ENCODE data around the gene ZDHHC13. TPM values are rescaled to one million over a fixed set of nuclear protein-coding genes. Genes with fewer than 3 reads are reported as not detected.

ZDHHC13 gene
- total and polyA plus RNA-seq, 2 of the 8 experiments (the other 6 are each of a cell fraction or from before 2014, with no cell fraction given) = 22.4 to 24.1 TPM

DNA sequence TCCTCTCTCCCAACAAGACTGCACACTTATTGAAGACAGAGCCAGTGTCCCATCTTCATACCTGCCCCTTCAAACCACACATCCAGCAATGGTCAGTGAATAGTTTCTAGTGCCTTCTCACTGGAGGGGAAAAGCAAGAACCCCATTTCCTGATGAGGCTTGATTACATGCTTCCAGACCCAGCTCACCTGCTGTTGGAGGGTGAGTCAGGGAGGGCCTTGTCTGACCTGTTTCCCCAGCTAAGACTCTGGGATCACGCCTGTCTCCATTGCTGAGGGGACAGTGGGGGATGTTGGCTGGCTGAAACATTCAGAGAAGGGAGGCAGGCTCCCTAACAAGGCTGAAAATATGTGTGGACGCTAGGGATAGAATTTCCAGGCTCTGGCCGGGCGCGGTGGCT is 27.5 kb upstream of the ZDHHC13 start:
- no peaks in the 10 kb centered on the region for H3K27me3 ChIP-seq (replicated peaks in 1 of 4; ENCODE audit: control insufficient read depth in 3 of 4, extremely low read depth in 1 of 4, insufficient read depth in 3 of 4, low read length in 3 of 4)
- no peaks in the 10 kb centered on the region for H3K9me3 ChIP-seq (ENCODE audit: insufficient read depth in 2 of 2, low read depth in 1 of 2, low read length in 1 of 2)
- no peak for DNase-seq (ENCODE audit: low read depth in 1 of 2, low spot score in 2 of 2)
- no peak for FAIRE-seq
- H3K79me1 ChIP-seq (ENCODE audit: low read depth, low read length) = no peaks in the 10 kb centered on the region; the same call in 1 of the 2 replicates
- no peak overlapping the region for H3K4me2 ChIP-seq (ENCODE audit: insufficient read depth in 1 of 2, low read depth in 2 of 2, low read length in 2 of 2)
- no peak overlapping the region for H4K91ac ChIP-seq (replicated peaks; ENCODE audit: insufficient read length, low read length)
- H4K8ac ChIP-seq (ENCODE audit: extremely low read depth, insufficient read depth, low read length) = no peak overlapping the region
- no peak overlapping the region for H3K4me3 ChIP-seq (ENCODE audit: extremely low read depth in 1 of 4, insufficient read depth in 2 of 4, low read depth in 3 of 4, low read length in 4 of 4)
- H2BK15ac ChIP-seq (ENCODE audit: low read length) = peak overlapping the region; percentile 40; the same call in 1 of the 2 replicates
- no peaks in the 10 kb centered on the region for H3K79me2 ChIP-seq (ENCODE audit: control insufficient read depth in 1 of 2, insufficient read depth in 2 of 2, low read length in 2 of 2)
- no peak overlapping the region for H2BK120ac ChIP-seq (replicated peaks; ENCODE audit: low read depth, low read length)
- no peaks in the 10 kb centered on the region for H3K4me1 ChIP-seq (replicated peaks in 1 of 4; ENCODE audit: control insufficient read depth in 3 of 4, insufficient read depth in 4 of 4, low read length in 3 of 4)
- H2BK20ac ChIP-seq (ENCODE audit: low read length) = no peak overlapping the region
- no peak overlapping the region for H2AFZ ChIP-seq (ENCODE audit: low read length)
- H3K27ac ChIP-seq (ENCODE audit: low read depth, low read length) = no peak overlapping the region
- no peak overlapping the region for H2AK5ac ChIP-seq (ENCODE audit: low read depth, low read length)
- WGBS, 2 experiments (ENCODE audit: extremely low coverage in 1 of 2, insufficient coverage in 1 of 2, insufficient read length in 1 of 2, insufficient replicate concordance in 2 of 2, low coverage in 1 of 2, low lambda C conversion rate in 2 of 2, missing lambda C conversion rate in 1 of 2) = 94% methylated on average over 2 of the region's 5 CpGs; no CpG with 5 or more reads in 1 of the 2 experiments
- no peak overlapping the region for H3K4ac ChIP-seq (replicated peaks; ENCODE audit: insufficient read length, low read depth, low read length)
- POLR2A ChIA-PET (ENCODE audit: partially characterized antibody) = no interaction called here
- no peak overlapping the region for H4K5ac ChIP-seq (ENCODE audit: insufficient read length, low read depth, low read length)
- H4K20me1 ChIP-seq (replicated peaks in 1 of 2; ENCODE audit: control insufficient read depth in 1 of 2, insufficient read depth in 2 of 2, low read length in 2 of 2) = no peaks in the 10 kb centered on the region
- no peak overlapping the region for H2BK5ac ChIP-seq (ENCODE audit: low read depth, low read length)
- CTCF ChIA-PET (ENCODE audit: partially characterized antibody) = interaction anchor here (0.6 to 5.1 kb wide), 4 partner anchors 10 to 309 kb away, joined by 3 to 34 read pairs (median 5); no protein-coding TSS in a partner anchor
- H3K23ac ChIP-seq (ENCODE audit: insufficient read length) = no peak overlapping the region
- H3K14ac ChIP-seq (ENCODE audit: insufficient read length) = no peak overlapping the region
- H2BK12ac ChIP-seq (ENCODE audit: low read depth, low read length) = no peak overlapping the region
- no peaks in the 10 kb centered on the region for H3K36me3 ChIP-seq (ENCODE audit: control insufficient read depth in 2 of 4, insufficient read depth in 4 of 4, low read length in 3 of 4)
- H3K18ac ChIP-seq (ENCODE audit: extremely low read depth, low read length) = no peak overlapping the region
- no peak overlapping the region for H3K56ac ChIP-seq (replicated peaks; ENCODE audit: insufficient read length, low read depth, low read length)
- H3K23me2 ChIP-seq (ENCODE audit: low read depth, low read length) = no peaks in the 10 kb centered on the region
- no peak overlapping the region for H3K9ac ChIP-seq (replicated peaks in 1 of 4; ENCODE audit: extremely low read depth in 1 of 4, low read depth in 3 of 4, low read length in 3 of 4)
- TF ChIP-seq POLR2A (IDR thresholded peaks at IDR 0.05; ENCODE audit: control extremely low read depth in 1 of 2, low read depth in 2 of 2, low read length in 2 of 2) (no peak), YY1 (IDR thresholded peaks at IDR 0.05; ENCODE audit: low read depth, low read length) (no peak), HDAC6 (IDR thresholded peaks at IDR 0.05; ENCODE audit: low read depth, low read length) (no peak), CHD1 (IDR thresholded peaks at IDR 0.05; ENCODE audit: low read depth, low read length) (no peak), TEAD4 (IDR thresholded peaks at IDR 0.05; ENCODE audit: low read depth, low read length) (no peak), JUND (IDR thresholded peaks at IDR 0.05; ENCODE audit: low read length) (no peak), SIN3A (conservative IDR thresholded peaks at IDR 0.05 in 1 of 2, IDR thresholded peaks at IDR 0.05 in 1 of 2; ENCODE audit: low read depth in 1 of 2, low read length in 2 of 2) (no peak), CBX8 (IDR thresholded peaks at IDR 0.05; ENCODE audit: borderline replicate concordance, low read depth, low read length) (no peak), POU5F1 (IDR thresholded peaks at IDR 0.05; ENCODE audit: low read depth, low read length) (no peak), CHD2 (IDR thresholded peaks at IDR 0.05; ENCODE audit: low read length) (no peak), RAD21 (IDR thresholded peaks at IDR 0.05 in 1 of 2, conservative IDR thresholded peaks at IDR 0.05 in 1 of 2; ENCODE audit: low read depth in 2 of 2, low read length in 2 of 2) (no peak)
- TF ChIP-seq, protein P1, sequence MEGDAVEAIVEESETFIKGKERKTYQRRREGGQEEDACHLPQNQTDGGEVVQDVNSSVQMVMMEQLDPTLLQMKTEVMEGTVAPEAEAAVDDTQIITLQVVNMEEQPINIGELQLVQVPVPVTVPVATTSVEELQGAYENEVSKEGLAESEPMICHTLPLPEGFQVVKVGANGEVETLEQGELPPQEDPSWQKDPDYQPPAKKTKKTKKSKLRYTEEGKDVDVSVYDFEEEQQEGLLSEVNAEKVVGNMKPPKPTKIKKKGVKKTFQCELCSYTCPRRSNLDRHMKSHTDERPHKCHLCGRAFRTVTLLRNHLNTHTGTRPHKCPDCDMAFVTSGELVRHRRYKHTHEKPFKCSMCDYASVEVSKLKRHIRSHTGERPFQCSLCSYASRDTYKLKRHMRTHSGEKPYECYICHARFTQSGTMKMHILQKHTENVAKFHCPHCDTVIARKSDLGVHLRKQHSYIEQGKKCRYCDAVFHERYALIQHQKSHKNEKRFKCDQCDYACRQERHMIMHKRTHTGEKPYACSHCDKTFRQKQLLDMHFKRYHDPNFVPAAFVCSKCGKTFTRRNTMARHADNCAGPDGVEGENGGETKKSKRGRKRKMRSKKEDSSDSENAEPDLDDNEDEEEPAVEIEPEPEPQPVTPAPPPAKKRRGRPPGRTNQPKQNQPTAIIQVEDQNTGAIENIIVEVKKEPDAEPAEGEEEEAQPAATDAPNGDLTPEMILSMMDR (IDR thresholded peaks at IDR 0.05; ENCODE audit: control extremely low read depth in 1 of 3, insufficient read depth in 1 of 3, low read depth in 1 of 3, low read length in 3 of 3) = no peak
